Measurements from ENCODE around the gene OR52D1.

OR52D1 gene

GRCh38 chr11:5488385-5488784 lies at the start of gene OR52D1:
OR52D1 (plus strand) TSS chr11:5488685; CDS start chr11:5488707, 22 bp downstream.
- DNase-seq, result no peak

GRCh38 chr11:5441414-5441813 lies 47.1 kb upstream of the OR52D1 start, which contains the start of gene OR51I1:
OR51I1 (minus strand) TSS chr11:5441514; CDS start chr11:5441514, 0 bp downstream.
- no peak for DNase-seq

- DNase-seq, result no peak
Observed at GRCh38 chr11:5443835-5444393, 44.6 kb upstream of the OR52D1 start.

GRCh38 chr11:5449023-5449422 lies 39.5 kb upstream of the OR52D1 start, which contains the start of gene OR51I2:
OR51I2 (plus strand) TSS chr11:5449323; CDS start chr11:5453489, 4,166 bp downstream.
- DNase-seq, result no peak

- no peak for DNase-seq
Observed at GRCh38 chr11:5449432-5449831, 39.1 kb upstream of the OR52D1 start.

GRCh38 chr11:5460983-5461621 lies 27.4 kb upstream of the OR52D1 start:
- DNase-seq, result no peak

- DNase-seq, result no peak
Observed at GRCh38 chr11:5467527-5467926, 21.0 kb upstream of the OR52D1 start.

GRCh38 chr11:5473921-5474320 lies 14.6 kb upstream of the OR52D1 start:
- no peak for DNase-seq

- DNase-seq, result peak; percentile 15
Observed at GRCh38 chr11:5476186-5476819, 12.2 kb upstream of the OR52D1 start.

GRCh38 chr11:5486003-5486402 lies 2.5 kb upstream of the OR52D1 start:
- no peak for DNase-seq

GRCh38 chr11:5486421-5486820 lies 2.1 kb upstream of the OR52D1 start:
- no peak for DNase-seq

- no peak for DNase-seq
Observed at GRCh38 chr11:5488798-5489399, 414 bp downstream of the OR52D1 start.

GRCh38 chr11:5489576-5490357 lies 1.3 kb downstream of the OR52D1 start:
- DNase-seq, result no peak

- DNase-seq, result no peak
Observed at GRCh38 chr11:5499671-5500070, 11.2 kb downstream of the OR52D1 start.

- no peak for DNase-seq
Observed at GRCh38 chr11:5500393-5500801, 11.9 kb downstream of the OR52D1 start.

GRCh38 chr11:5504403-5504921 lies 16.0 kb downstream of the OR52D1 start:
- DNase-seq, result no peak

- DNase-seq, result no peak
Observed at GRCh38 chr11:5505363-5506048, 17.0 kb downstream of the OR52D1 start.

- DNase-seq, result no peak
Observed at GRCh38 chr11:5507177-5507932, 18.9 kb downstream of the OR52D1 start.

GRCh38 chr11:5507933-5508305 lies 19.4 kb downstream of the OR52D1 start:
- no peak for DNase-seq

- DNase-seq, result no peak
Observed at GRCh38 chr11:5508605-5509004, 20.1 kb downstream of the OR52D1 start.

- DNase-seq, result no peak
Observed at GRCh38 chr11:5509803-5510202, 21.3 kb downstream of the OR52D1 start, which contains the start of gene UBQLN3. UBQLN3 (minus strand) TSS chr11:5509957; CDS start chr11:5509558, 399 bp downstream.

All from stimulated activated CD4-positive, alpha-beta T cell treated with anti-CD3 and anti-CD28 coated beads, Interleukin-12 subunit alpha, Interleukin-12 subunit beta, amount 100 ng/mL, for 4 hours (primary cell).